Fibroblast of pulmonary artery (primary cell): Measurements from ENCODE around the gene TMEM198.

Experiments
- DNase-seq: peaks from one replicate; pipeline ENCODE4 v3.0.0-alpha.2; 2010; ENCODE audit warnings: low read depth
- H3K4me3 ChIP-seq: replicated peaks from 2 replicates; pipeline ENCODE4 v1.5.1; 2011; ENCODE audit warnings: low read depth, mild to moderate bottlenecking, control low read depth, low read length, moderate library complexity
- CTCF ChIP-seq: IDR thresholded peaks from 2 replicates; pipeline ENCODE4 v1.5.1; 2011; ENCODE audit warnings: mild to moderate bottlenecking, control low read depth, low read length, inconsistent platforms; ENCODE audit errors: missing control alignments

Gene TMEM198

GRCh38 chr2:219497495-219498279, 46.1 kb upstream of the TMEM198 start:
- H3K4me3 ChIP-seq, result peak overlapping the region; percentile 90
- DNase-seq, result peak; percentile 82
- no peak for TF ChIP-seq CTCF

- peak within 1 kb of the TSS; percentile 90 for H3K4me3 ChIP-seq
- TF ChIP-seq CTCF, result no peak
- peak; percentile 99 for DNase-seq
Observed at GRCh38 chr2:219498280-219499057, 45.4 kb upstream of the TMEM198 start, which contains the start of gene GMPPA. TSS of gene GMPPA (plus strand) at chr2:219498891. CDS start at chr2:219499976, 1,085 bp downstream.

GRCh38 chr2:219499058-219499307, 44.8 kb upstream of the TMEM198 start:
- no peak for TF ChIP-seq CTCF
- no peak for DNase-seq

GRCh38 chr2:219499555-219499954, 44.3 kb upstream of the TMEM198 start:
- TF ChIP-seq CTCF, result no peak
- peak overlapping the region; percentile 90 for H3K4me3 ChIP-seq
- no peak for DNase-seq

More at GRCh38 chr2:219499058-219499307, 44.8 kb upstream of the TMEM198 start:
- H3K4me3 ChIP-seq, result peak overlapping the region; percentile 90

GRCh38 chr2:219500135-219500534, 43.7 kb upstream of the TMEM198 start:
- H3K4me3 ChIP-seq, result no peak overlapping the region
- no peak for DNase-seq
- TF ChIP-seq CTCF, result peak; percentile 22

GRCh38 chr2:219501849-219502248, 42.0 kb upstream of the TMEM198 start:
- no peak for TF ChIP-seq CTCF
- no peak for DNase-seq

GRCh38 chr2:219502618-219503017, 41.2 kb upstream of the TMEM198 start:
- H3K4me3 ChIP-seq, result no peak overlapping the region
- TF ChIP-seq CTCF, result no peak
- DNase-seq, result no peak

More at GRCh38 chr2:219501849-219502248, 42.0 kb upstream of the TMEM198 start:
- no peak overlapping the region for H3K4me3 ChIP-seq
